ENCODE data around the gene IRF2BPL. TPM values are rescaled to one million over a fixed set of nuclear protein-coding genes. Genes with fewer than 3 reads are reported as not detected.

Gene IRF2BPL
- total RNA-seq, 1 experiment from 2014 or later: 20.8 TPM

DNA sequence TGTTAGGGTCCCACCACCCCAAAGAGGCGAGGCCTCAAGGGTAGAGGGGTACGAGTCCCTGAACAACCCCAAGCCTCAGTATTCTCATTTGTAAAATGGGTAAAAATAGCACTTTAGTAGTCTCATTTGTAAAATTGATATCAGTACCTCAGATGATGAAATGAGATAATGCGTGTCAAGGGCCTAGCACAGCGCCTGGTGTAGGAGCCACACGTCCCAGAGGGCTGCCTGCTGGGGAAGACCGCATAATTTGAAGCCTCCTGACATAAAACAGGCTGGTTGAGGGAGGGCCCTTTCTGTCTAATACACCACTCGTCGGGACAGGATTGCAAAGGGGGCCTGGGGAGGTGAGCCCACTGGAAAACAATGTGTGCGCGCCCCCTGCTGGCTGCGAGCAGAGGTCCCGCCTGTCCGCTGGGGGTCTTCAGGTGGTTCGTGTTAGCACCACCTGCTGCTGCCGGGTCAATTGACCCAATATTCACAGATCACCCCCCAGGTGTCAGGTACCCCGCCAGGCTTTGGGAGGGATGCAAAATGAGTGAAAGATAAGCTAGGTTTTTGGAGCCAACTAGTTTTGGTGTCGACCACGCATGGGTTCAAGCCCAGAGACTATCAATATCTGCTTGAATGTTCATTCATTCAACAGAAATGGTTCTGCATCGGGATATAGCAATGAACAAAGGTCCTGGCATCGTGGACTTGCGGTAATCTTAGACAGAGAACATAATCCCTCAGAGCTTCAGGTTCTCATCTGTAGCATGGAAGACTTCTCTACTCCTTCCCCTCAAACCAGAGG, 24.7 kb upstream of the IRF2BPL start:
- DNase-seq (ENCODE audit: low spot score): no peak

DNA sequence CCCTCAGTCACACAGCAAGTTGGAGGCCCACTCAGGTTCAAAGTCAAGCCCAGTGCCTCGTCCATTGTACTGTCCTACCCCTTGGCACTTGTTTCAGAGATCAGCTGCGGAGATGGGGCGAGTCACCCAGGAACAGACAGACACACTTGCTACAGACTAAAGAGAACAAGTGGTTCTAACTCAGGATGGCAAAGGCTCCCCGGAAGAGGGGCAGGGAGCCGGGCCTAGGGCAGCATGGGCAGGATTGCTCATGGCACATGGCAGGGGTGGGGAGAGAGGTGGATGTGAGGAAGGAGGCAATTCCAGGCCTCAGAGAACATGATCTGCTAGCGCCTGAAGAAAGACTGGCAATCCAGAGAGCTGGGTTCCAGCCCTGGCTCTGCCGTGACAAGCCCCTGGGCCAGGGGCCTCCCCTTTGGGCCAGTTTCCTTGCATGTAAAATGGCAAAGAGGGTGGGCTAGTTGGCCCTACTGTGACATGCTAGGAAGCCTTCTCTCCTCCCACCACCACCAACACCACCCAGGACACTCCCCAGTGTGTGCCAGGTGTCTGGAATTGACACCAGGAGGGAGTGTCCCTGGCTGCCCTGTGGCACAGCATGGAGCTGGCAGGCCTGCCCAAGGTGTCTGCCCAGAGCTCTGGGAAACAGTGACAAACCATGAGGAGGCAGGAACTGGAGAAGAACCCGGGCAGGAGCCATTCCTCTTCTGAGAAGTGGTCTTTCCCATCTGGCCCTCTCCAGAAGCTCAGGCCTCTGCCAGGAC, 24.0 kb upstream of the IRF2BPL start:
- no peak for DNase-seq (ENCODE audit: low spot score)

DNA sequence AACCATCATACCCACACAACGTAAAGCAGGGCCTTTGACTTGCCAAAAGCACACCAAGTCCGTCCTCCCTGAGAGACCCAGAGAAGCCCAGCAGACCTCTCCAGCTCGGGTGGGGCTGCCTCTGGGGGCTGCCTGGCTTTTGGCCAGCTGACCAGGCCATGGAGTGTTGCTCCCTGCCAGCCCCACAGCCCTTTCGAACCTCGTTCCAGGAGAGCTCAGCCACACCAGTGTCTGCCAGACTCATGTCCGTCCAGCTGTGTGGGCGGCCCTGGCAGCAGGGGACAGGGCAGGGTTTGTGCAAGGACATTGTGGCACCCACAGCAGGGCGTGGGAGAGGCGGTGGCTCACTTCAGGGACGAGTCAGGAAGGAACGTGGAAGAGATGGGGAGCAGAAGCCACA, 22.6 kb upstream of the IRF2BPL start:
- no peak for DNase-seq (ENCODE audit: low spot score)

DNA sequence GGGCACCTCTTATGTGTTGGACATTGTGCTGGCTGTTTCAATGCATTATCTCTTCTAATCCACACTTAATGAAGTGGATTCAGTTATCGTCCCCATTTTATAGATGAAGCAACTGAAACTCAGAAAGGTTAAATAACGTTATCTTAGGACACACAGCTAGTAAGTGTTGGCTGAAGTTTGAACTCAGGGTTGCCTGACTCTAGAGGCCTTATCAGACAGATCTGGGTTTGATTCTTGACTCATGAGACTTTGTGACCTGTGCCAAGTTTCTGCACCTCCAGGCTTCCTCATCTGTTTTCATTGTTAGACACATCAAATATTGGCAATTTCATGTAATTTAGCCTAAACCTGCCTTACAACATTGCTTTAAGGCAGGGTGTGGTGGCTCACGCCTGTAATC, 18.2 kb upstream of the IRF2BPL start:
- DNase-seq (ENCODE audit: low spot score): no peak

DNA sequence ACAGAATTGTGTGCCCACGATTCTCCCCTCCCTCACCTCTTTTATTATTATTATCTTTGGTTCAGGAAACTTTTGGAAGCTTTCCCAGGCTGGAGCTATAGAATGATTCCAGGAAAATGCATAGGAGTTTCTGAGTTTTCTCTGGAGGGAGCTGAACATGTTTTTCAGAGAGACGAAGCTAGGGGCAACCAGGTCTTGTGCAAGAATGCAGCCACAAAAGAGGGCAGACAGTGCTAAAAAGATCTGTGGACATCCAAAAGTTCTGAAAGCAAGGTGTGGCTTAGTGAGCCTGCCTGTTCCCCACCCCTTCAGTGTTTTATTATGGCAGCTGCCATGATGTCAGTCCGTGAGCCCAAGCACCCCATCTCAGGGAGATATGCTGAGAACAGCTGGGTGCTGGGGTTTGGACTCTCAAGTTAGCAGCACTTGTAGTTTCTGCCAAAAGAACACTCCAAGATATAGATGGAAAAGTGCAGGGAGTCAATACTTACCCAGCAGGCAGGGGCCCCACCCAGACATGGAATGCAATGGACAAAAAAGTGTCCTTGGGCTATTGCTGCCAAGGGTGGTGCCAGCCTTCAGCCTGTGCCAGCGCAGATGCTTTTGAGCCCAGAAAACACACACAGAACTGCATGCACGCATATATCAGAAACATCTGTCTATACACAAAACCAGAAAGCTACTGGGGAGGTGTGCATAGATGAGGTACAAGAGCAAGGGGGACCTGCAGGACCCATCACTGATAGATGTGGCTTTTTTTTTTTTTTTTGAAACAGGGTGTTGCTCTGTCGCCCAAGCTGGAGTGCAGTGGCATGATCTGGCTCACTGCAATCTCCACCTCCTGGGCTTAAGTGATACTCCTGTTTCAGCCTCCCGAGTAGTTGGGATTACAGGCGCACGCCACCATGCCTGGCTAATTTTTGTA, 17.0 kb upstream of the IRF2BPL start:
- peak; percentile 35 for DNase-seq (ENCODE audit: low spot score)

DNA sequence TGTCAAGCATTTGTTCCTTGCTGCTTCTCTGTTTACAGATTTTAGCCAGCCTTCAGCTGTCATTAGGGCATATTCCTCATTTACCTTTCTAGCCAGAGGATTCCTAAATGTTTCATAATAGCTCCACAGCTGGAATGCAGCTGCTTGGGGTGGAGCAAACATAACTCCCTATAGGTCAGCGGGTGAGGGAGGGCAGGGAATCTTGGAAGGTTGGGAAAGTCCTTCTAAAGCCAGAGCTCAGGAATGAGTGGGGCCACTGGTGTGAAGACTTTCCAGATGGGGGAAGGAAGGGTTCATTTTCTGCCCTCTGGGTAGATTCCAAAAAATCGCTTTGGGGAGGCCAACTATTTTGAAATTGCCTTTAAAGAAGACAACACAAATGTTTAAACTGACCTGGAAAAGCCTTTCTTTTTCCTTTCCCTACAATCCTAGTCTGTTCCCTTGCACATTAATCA, 16.3 kb upstream of the IRF2BPL start:
- no peak for DNase-seq (ENCODE audit: low spot score)

DNA sequence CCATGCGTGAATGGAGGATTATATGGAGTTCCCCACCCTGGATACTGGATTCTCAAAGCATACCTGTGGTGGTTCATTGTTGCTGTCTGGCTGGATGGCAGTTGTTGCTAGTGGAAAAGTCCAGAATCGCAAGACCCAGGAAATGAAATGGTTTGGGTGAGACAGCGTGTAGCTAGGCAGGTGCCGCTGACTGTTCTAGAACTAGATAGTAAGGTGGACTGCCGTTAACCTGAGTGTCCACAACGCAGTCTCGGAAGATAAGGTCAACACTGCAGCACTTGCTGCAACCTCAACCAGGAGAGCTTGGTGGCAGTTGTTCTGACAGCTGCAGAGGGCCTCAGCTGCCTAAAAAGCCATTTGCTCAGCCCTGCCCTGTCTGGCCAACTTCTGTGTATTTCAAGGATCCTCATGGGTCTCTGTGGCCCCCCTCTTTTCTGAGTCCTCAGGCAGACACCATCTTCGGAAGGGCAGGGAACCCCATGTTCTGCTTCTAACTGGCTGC, 15.5 kb upstream of the IRF2BPL start:
- no peak for DNase-seq (ENCODE audit: low spot score)

DNA sequence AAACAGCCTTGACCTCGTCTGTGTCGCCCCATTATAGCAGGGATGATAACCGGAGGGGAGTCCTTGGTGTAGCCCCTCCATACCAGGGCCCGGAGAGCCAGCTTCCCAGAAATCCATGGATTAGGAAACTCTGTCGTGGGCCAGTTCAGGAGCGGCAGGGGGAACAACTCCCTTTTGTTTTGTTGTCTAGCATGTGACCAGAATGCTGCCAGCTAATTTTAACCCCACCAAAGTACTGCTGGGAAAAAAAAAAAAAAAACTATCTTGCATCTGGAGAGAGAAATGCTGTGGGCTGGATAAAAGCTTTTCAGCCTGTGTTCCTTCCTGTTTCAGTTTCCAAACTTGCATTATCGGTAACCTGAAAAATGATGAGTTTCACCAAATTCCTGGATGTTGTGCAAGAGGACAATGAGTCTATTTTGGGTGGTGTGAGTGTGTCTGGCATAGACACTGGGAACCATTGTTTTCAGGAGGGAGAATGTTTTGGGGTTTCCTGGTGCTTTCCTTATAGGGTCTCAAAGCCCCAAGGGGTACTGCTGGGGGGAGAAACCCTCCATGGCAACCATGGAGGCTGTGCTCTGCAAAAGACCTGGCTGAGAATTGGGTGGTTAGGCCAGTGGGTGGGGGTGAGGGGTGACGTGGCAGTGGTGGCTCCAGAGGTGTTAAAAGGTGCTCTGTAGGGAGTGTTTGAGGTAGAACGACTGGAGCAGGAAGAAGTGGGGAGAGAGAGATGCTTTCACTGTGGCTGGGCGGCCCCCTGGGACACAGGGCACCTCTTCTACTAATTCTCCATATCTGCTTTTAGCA, 14.9 kb upstream of the IRF2BPL start:
- DNase-seq (ENCODE audit: low spot score): peak; percentile 68

DNA sequence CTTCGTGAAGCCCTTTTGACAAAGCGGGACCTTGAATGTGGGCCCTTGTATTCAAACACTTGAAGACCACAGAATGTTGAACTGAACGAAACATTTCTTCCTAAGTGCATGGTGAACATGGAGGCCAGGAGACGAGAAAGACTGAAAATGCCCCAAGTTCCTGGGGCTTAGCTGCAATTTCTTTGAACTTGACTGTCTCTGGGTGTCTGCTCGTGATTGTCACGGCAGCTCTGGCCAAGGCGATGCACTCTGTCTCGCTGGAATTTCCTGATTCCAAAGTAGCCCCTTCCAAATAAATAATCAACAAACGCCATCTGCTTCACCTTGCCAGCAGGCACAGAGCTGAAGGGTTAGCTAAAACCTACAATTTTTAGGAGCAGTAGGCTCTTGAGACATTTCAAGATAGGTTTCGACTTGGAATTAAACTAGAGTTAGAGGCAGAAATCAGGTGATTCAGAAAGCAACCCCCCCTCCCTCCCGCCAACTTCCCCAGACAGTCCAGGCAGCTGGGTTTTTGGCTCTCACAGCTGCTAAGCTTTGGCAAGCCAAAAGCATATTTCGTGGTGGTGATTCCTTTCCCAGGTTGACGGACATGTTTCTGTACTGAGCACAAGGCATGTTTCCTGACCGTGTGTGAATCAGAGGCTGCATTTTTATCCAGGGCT, 13.5 kb upstream of the IRF2BPL start:
- DNase-seq (ENCODE audit: low spot score): peak; percentile 61

DNA sequence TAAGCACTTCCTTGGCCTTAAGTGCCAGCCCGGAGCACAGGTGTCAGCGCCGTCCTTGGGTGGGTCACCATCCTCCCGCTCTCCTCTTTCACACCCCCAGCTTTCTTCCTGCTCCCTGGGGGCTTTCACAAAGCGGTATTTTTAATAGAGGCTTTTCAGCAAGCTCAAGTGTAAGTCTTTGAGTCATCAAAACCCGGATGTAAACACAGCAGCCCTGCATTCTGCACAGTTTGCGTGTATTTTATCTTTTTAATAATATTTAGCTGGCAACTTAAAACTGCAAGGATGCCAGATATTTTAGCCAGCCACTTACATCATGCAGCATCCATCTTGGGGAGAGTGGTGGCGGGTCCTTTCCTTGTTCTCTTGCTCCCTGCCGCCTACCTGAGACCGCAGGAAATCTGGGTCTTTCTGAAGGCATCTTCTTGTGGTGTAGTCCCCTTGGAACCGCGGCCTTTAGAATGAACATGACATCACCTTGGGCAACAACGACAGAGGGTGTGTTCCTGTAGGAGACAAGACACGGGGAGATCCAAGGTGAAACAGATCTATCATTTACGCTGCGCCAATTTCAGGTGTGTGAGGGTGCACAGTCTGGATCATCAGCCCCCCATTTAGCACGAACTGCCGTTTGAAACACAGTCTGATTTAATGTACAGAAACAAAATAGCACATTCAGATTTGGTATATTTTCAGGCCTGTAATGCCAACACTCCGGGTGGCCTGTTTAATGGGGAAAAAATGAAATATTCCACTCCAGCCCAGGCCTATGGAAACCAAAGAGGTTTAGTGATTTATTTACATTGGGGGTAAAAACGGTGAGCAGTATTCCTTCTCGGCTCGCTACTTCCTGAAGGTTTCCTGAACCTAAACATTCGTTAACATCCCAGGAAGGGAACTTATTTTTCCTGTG, 12.5 kb upstream of the IRF2BPL start:
- DNase-seq (ENCODE audit: low spot score): peak; percentile 55

DNA sequence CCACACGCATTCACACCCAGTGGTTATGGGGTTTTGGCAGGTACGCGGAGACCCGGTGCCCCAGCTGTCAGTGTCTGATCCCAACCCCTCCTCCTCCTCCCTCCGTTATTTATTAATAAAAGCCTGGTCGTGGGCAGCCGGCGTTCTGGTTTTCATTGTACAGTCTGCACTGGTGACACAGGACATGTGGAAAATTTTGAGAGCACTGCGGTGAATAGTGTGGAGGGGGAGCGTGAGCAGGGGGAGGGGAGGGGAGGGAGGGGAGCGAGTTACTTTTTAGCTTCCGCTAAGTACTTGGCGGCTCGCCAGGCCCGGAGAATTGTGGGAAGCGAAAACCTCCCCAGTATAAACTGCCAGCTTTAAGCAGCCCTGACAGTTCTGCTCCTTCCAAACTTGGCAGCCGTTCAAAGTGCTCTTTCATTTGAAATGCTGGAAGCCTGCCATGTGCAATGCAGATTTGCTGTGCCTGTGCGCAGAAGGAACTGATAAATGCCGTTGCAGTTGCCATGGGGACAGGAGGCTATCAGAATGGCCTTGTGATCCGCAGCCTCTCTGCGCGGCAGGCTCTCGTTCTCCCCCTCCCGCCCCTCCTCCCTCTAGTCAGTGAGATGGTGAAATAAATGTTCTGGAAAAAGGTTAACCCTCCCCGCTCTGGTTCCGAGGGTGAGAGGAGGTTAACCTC, 11.7 kb upstream of the IRF2BPL start:
- DNase-seq (ENCODE audit: low spot score): peak; percentile 96

DNA sequence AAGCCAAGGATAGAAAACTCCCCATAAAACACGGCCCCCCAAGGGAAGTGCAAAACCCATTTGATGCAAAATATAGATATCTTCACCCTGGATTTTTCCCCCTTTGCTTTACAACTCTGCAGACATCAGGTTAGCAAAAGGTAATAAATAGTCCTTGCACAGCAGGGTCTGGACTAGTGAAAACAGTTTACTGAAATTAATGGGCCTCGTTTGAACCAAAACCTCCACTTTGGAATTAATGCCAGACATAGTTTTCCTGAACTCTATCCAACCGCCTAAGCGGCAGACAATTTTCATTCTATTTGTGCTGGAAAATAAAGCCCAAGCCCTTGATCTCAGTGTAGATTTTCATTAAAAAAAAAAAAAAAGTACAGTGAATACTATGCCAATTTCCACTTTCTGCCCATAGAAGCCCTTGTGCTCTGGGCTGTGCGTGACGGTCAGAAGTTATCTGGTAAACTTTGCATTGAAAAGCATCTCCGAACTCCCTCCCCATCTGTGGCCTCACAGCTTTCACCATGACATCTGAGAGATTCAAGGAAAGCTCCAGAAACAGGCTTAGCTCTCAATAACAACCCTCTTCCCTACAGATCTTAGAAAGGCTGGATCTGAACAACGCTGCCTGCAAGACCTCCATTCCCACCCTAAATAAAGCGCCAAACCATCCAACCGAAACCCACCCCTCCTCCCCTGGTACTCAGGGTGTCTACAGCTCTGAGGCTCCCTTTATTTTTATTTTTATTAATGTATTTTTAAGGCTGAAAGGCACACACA, 11.0 kb upstream of the IRF2BPL start:
- no peak for DNase-seq (ENCODE audit: low spot score)

DNA sequence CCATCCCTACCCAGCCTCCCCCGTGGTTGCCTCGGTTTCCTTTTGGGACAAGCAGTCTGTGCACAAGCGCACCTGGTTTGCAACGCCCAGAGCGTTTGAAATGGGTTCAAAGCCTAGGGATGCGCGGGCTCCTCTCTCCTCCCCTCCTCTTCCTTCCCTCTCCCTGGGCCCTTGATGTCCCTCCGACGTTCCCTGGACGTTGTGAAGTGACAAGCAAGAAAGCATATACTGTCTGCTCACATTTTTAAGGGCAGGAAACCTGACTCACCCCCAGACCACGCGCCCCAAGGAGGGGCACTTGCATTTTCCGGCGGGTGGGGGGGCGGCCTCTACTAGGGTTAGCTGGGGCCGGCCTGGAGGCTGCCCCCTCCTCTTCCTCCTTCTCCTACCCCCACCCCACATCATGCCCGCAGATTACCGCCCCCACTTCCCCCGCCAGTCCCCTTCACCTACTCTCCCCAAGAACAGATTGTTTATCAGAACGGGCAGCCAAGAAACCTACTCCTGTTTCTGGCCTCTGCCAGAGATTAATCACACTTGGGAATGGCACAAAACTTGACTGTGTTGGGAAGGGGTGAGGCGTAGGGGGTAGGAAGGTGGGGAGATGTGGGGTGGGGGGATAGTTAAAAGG, 9.5 kb upstream of the IRF2BPL start:
- peak; percentile 67 for DNase-seq (ENCODE audit: low spot score)

DNA sequence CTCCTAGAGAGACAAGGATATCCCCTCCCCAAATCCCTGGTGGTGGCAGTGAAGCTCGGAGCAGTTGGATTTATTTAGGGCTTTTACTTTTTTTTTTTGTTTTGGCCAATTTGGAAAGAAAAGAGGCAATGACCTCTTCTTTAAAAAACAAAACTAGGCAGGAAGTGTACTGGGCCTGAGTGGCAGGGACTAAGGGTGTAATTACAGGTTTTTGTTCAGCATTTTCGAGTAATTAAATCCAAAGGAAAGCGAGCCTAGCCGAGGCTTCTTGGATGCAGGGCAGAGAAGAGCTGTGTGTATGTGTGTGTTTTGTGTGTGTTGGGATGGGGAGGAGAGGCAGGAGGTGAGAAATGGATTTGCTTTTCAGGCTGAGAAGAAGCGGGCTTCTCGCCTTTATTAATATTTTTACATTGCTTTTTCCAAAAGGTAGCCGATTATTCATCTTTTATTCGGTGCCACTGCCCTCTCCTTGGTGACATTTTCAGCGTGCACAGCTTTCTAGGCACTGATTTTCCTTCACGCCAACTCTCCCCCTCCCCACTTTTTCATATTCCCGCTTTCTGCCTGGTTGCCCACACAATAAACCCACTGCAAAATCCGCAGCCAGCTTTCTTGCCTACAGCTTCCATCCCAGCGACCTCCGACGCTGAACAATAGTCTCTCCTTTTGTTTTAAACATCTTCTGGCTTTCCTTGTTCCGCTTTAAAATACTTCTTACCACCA, 8.9 kb upstream of the IRF2BPL start:
- no peak for DNase-seq (ENCODE audit: low spot score)

DNA sequence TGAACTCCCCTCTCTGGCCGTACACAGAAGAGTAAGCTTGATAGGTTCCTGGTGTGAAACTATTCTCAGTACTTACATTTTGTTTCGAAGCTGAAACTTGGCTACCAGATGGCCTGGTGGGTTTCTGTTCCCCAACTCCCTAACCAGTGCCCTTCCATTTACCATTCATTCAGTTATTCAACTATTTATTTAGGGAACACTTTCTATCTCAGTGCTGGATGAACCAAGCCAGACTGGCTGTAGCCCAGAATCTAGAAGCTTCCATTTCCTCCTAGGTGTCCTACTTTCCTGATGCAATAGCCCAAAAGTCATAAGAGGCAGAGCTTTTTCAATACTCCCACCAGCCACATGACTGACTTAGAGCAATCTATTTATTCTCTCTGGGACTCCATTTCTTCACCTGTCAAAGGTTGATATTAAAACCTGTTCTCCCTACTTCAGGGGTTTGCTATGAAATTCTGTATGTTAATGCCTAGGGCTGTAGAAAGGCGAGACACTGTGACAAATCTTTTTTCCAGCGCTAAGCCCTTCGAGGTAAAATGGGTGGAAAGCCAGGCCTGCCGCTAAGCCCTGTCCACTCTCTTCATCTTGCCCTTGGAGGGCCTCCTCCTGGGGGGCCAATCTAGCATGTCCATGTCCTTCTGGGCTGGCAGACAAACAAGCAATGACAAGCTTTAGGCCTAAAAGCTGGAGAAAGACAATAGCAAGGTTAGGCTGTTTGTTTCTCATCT, 8.1 kb upstream of the IRF2BPL start:
- DNase-seq (ENCODE audit: low spot score): no peak

DNA sequence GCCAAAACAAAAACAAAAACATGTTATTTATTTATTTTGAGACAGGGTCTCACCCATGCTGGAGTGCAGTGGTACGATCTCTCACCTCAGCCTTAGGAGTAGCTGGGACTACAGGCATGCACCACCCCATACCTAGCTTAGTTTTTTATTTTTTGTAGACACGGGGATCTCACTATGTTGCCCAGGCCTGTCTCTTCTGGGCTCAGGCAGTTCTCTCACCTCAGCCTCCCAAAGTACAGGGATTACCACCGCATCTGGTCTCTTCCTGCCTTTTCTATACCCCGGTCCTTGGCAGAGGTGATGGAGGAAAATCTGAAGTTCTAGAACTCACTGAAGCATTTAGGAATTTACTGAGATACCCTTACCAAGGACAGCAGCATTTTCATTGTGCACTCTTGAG, 6.8 kb upstream of the IRF2BPL start:
- no peak for DNase-seq (ENCODE audit: low spot score)
